WTC11 (cell line): Measurements from ENCODE around the gene SGSM2. TPM values are rescaled to one million over a fixed set of nuclear protein-coding genes. Genes with fewer than 3 reads are reported as not detected.

Source experiments
- ATAC-seq: fragments of 200-7000 bp; cut with Tn5 transposase; 2 replicates; pipeline ENCODE4 v1.10.0; 2021; ENCODE audit warnings: mild to moderate bottlenecking, moderate library complexity
- CTCF ChIA-PET: fragments of 300-600 bp; sonication (Branson Sonifier 250); formaldehyde crosslinking; loops from one replicate; lab custom pipeline; 2021; ENCODE audit warnings: antibody characterized with exemption; lab: Charles Lee
- POLR2A ChIA-PET: fragments of 350-600 bp; sonication (Branson Sonifier 250); formaldehyde crosslinking; loops from one replicate; lab custom pipeline; 2021; ENCODE audit warnings: antibody characterized with exemption; lab: Charles Lee
- DNase-seq: peaks from one replicate; pipeline ENCODE4 v3.0.0; 2021; ENCODE audit warnings: low spot score
- H3K27ac Mint-ChIP-seq: 2 replicates; pipeline ENCODE4 v1.8.0; 2021; ENCODE audit warnings: mixed read lengths
- H3K27me3 Mint-ChIP-seq: 2 replicates; pipeline ENCODE4 v1.8.0; 2021; ENCODE audit warnings: low read depth, mild to moderate bottlenecking, moderate library complexity, mixed read lengths
- H3K36me3 Mint-ChIP-seq: 2 replicates; pipeline ENCODE4 v1.8.0; 2021; ENCODE audit warnings: mixed read lengths
- H3K4me1 Mint-ChIP-seq: 2 replicates; pipeline ENCODE4 v1.8.0; 2022; ENCODE audit warnings: mixed read lengths
- H3K4me3 Mint-ChIP-seq: 2 replicates; pipeline ENCODE4 v1.8.0; 2021; ENCODE audit warnings: mild to moderate bottlenecking, moderate library complexity, mixed read lengths
- H3K9me3 Mint-ChIP-seq: 2 replicates; pipeline ENCODE4 v1.8.0; 2021; ENCODE audit warnings: mixed read lengths
- ATF2 ChIP-seq: sonication (generic); formaldehyde crosslinking; IDR thresholded peaks from 2 replicates; pipeline ENCODE4 v1.8.1; 2022; ENCODE audit warnings: low read depth, missing genetic modification reagents, borderline replicate concordance
- ATF3 ChIP-seq: sonication (generic); formaldehyde crosslinking; conservative IDR thresholded peaks from 2 replicates; pipeline ENCODE4 v1.8.1; 2022; ENCODE audit warnings: mild to moderate bottlenecking, missing genetic modification reagents
- CBFB ChIP-seq: sonication (generic); formaldehyde crosslinking; IDR thresholded peaks from 2 replicates; pipeline ENCODE4 v1.8.1; 2022; ENCODE audit warnings: mild to moderate bottlenecking, low read depth, missing genetic modification reagents
- CTCF ChIP-seq: fragments of 200-600 bp; IDR thresholded peaks from 2 replicates; pipeline ENCODE4 v1.8.0; 2022; ENCODE audit warnings: antibody characterized with exemption
- E2F1 ChIP-seq: sonication (generic); formaldehyde crosslinking; IDR thresholded peaks from 2 replicates; pipeline ENCODE4 v1.8.0; 2022; ENCODE audit warnings: mild to moderate bottlenecking, missing genetic modification reagents
- E2F5 ChIP-seq: sonication (generic); formaldehyde crosslinking; IDR thresholded peaks from 2 replicates; pipeline ENCODE4 v1.8.1; 2022; ENCODE audit warnings: mild to moderate bottlenecking, moderate library complexity, missing genetic modification reagents
- ELF4 ChIP-seq: sonication (generic); formaldehyde crosslinking; IDR thresholded peaks from 2 replicates; pipeline ENCODE4 v1.8.1; 2022; ENCODE audit warnings: low read depth, mild to moderate bottlenecking, moderate library complexity, missing genetic modification reagents
- IRF1 ChIP-seq: sonication (generic); formaldehyde crosslinking; IDR thresholded peaks from 2 replicates; pipeline ENCODE4 v1.8.0; 2023; ENCODE audit warnings: missing genetic modification reagents
- KAT7 ChIP-seq: sonication (generic); formaldehyde crosslinking; IDR thresholded peaks from 2 replicates; pipeline ENCODE4 v1.8.1; 2023; ENCODE audit warnings: missing genetic modification reagents, mild to moderate bottlenecking, borderline replicate concordance
- MAX ChIP-seq: sonication (generic); formaldehyde crosslinking; IDR thresholded peaks from 2 replicates; pipeline ENCODE4 v1.8.0; 2022; ENCODE audit warnings: mild to moderate bottlenecking, missing genetic modification reagents
- NR1H2 ChIP-seq: sonication (generic); formaldehyde crosslinking; IDR thresholded peaks from 2 replicates; pipeline ENCODE4 v1.9.0; 2021; ENCODE audit warnings: mild to moderate bottlenecking, moderate library complexity, missing genetic modification reagents
- OVOL2 ChIP-seq: fragments of 250-450 bp; sonication (Bioruptor Pico); IDR thresholded peaks from 2 replicates; pipeline ENCODE4 v1.9.0; 2021; ENCODE audit warnings: mild to moderate bottlenecking, borderline replicate concordance
- ZBTB43 ChIP-seq: sonication (generic); formaldehyde crosslinking; IDR thresholded peaks from 2 replicates; pipeline ENCODE4 v1.8.1; 2023; ENCODE audit warnings: mild to moderate bottlenecking, missing genetic modification reagents
- ZNF317 ChIP-seq: sonication (generic); formaldehyde crosslinking; IDR thresholded peaks from 2 replicates; pipeline ENCODE4 v1.8.1; 2023; ENCODE audit warnings: low read depth, mild to moderate bottlenecking, moderate library complexity, missing genetic modification reagents, borderline replicate concordance
- ZNF425 ChIP-seq: fragments of 250-450 bp; sonication (Bioruptor Pico); conservative IDR thresholded peaks from 2 replicates; pipeline ENCODE4 v1.9.0; 2021; ENCODE audit warnings: mild to moderate bottlenecking
- ZNF671 ChIP-seq: fragments of 250-450 bp; sonication (Bioruptor Pico); IDR thresholded peaks from 2 replicates; pipeline ENCODE4 v1.8.0; 2021; ENCODE audit warnings: mild to moderate bottlenecking
- total RNA-seq: library from RNA; stranded (reverse); gene quantifications from 3 replicates; pipeline ENCODE4 v1.2.3, GENCODE V29; 2021

Gene SGSM2
- total RNA-seq, 1 experiment from 2014 or later: 50.3 TPM

GRCh38 chr17:2365132-2365531 is 27.8 kb downstream of the SGSM2 start:
- Mint-ChIP-seq H3K36me3 (no peaks in the 10 kb centered on the region), H3K27me3 (no peaks in the 10 kb centered on the region), H3K4me1 (peaks cover 9% of the 10 kb centered on the region), H3K9me3 (no peaks in the 10 kb centered on the region), H3K27ac (no peak overlapping the region), H3K4me3 (no peak overlapping the region)
- no peak for TF ChIP-seq ATF3 (CRISPR knock-in tag)
- TF ChIP-seq IRF1: no peak
- TF ChIP-seq ZBTB43 (CRISPR knock-in tag): no peak
- TF ChIP-seq ZNF671 (CRISPR knock-in tag): no peak
- TF ChIP-seq ZNF425 (CRISPR knock-in tag): no peak
- no peak for TF ChIP-seq MAX (CRISPR knock-in tag)
- TF ChIP-seq E2F1 (CRISPR knock-in tag): no peak
- no peak for TF ChIP-seq CTCF
- TF ChIP-seq ATF2 (CRISPR knock-in tag): no peak
- TF ChIP-seq ELF4: no peak
- no peak for TF ChIP-seq E2F5 (CRISPR knock-in tag)
- no peak for TF ChIP-seq CBFB
- TF ChIP-seq OVOL2: no peak
- no peak for TF ChIP-seq NR1H2 (CRISPR knock-in tag)
- TF ChIP-seq KAT7: no peak
- TF ChIP-seq ZNF317 (CRISPR knock-in tag): no peak
- DNase-seq: no peak
- ATAC-seq: no peak
- ChIA-PET POLR2A (no interaction called here), CTCF (interaction anchor here (2.4 to 8.1 kb wide), 4 partner anchors 12 to 310 kb away, joined by 8 to 46 read pairs (median 23); partner anchors contain the start of gene HIC1)
